Breast epithelium (tissue), 3 donors: ENCODE results near the gene SPOPL.

Experiments used
- CTCF ChIP-seq, 3 donors: fragments of 450-650 bp; IDR thresholded peaks; one replicate each; pipeline ENCODE4 v1.5.1; 2016 to 2017; ENCODE audit warnings: antibody characterized with exemption in 3 of 3, mild to moderate bottlenecking in 3 of 3, moderate library complexity in 3 of 3
- POLR2A ChIP-seq: fragments of 450-650 bp; IDR thresholded peaks from one replicate; pipeline ENCODE4 v1.6.1; 2016; ENCODE audit warnings: antibody characterized with exemption, mild to moderate bottlenecking, moderate library complexity

GRCh38 chr2:138564586-138565229, 63.1 kb downstream of the SPOPL start:
- TF ChIP-seq CTCF (IDR thresholded peaks at IDR 0.05) = no peak
- no peak for TF ChIP-seq POLR2A
